Gastroesophageal sphincter (tissue), 3 donors: Measurements from ENCODE around the gene DLX3.

Source experiments
- EP300 ChIP-seq: sonication (generic); formaldehyde crosslinking; IDR thresholded peaks from one replicate; pipeline ENCODE4 v1.6.1; 2017; ENCODE audit warnings: antibody characterized with exemption, mild to moderate bottlenecking
- POLR2A ChIP-seq, 2 donors: fragments of 450-650 bp; IDR thresholded peaks; one replicate each; pipeline ENCODE4 v1.6.1; 2017; ENCODE audit warnings: antibody characterized with exemption in 2 of 2, mild to moderate bottlenecking in 2 of 2, moderate library complexity in 1 of 2
- POLR2AphosphoS5 ChIP-seq: sonication (generic); formaldehyde crosslinking; IDR thresholded peaks from one replicate; pipeline ENCODE4 v1.6.1; 2017; ENCODE audit warnings: antibody characterized with exemption
- TF ChIP-seq, protein P1 (sequence below), 4 experiments: fragments of 200-600 bp in 2 of 4; fragments of 450-650 bp in 2 of 4; sonication (generic) in 1 of 4; IDR thresholded peaks; one replicate each; pipeline ENCODE4 v1.5.1; 2017 to 2019; ENCODE audit warnings: antibody characterized with exemption in 4 of 4, mild to moderate bottlenecking in 2 of 4, moderate library complexity in 2 of 4

DNA sequence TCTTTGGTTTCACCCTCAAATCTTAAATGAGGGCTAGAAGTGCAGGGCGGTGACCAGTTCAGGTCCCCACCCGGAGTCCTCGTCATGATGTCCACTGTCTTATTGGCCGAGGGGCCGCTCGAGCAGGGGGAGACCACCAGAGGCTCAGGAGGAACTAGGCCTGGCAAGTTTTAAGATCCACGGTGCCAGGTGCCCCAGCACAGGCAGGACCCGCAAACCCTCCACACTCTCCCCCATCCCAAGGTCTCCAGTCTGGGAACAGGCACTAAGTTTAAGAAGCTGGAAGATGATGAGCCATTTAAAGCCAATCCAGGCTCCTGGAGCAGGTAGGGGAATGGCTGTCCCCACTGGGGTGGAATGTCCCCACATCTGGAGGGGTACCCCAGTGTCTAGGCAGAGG is 4.1 kb downstream of the DLX3 start:
- TF ChIP-seq, protein P1, sequence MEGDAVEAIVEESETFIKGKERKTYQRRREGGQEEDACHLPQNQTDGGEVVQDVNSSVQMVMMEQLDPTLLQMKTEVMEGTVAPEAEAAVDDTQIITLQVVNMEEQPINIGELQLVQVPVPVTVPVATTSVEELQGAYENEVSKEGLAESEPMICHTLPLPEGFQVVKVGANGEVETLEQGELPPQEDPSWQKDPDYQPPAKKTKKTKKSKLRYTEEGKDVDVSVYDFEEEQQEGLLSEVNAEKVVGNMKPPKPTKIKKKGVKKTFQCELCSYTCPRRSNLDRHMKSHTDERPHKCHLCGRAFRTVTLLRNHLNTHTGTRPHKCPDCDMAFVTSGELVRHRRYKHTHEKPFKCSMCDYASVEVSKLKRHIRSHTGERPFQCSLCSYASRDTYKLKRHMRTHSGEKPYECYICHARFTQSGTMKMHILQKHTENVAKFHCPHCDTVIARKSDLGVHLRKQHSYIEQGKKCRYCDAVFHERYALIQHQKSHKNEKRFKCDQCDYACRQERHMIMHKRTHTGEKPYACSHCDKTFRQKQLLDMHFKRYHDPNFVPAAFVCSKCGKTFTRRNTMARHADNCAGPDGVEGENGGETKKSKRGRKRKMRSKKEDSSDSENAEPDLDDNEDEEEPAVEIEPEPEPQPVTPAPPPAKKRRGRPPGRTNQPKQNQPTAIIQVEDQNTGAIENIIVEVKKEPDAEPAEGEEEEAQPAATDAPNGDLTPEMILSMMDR (IDR thresholded peaks at IDR 0.05), result no peak
- TF ChIP-seq POLR2A (IDR thresholded peaks at IDR 0.05) (no peak), POLR2AphosphoS5 (no peak), EP300 (no peak)
